ENCODE results near the gene P2RX1.

Gene P2RX1

DNA sequence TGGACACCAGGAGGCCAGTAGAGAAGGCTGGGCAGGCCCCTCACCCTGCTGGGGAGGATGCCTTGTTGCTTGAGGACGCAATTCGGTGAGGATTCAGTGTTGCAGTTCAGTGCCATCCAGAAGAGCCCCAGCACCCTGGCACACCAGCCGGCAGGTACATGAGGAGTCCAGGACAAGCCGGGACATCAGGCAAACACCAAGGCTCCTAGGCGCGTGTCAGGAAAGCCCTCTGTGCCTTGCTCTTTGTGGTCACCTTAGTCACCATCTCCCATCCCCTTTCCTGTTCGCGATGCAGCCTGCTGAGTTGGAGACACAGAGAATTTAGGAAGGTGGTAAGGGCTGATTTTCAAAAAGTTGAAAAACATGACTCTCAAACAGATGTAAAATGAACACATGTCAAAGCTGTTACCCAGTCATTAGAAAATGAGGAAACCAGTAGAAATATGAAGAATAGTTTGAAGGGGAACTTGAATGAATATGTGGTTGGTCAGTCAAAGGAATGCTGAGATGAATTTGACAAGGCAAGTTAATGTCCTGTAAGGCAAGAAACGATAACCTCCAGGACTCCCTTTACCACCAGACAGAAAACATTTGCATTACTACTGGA lies 67.9 kb downstream of the P2RX1 start:
- no peak for DNase-seq

- no peak for DNase-seq
Measured at GRCh38 chr17:3847165-3847670, 69.0 kb downstream of the P2RX1 start.
